RWPE1 (cell line): Measurements from ENCODE around the gene LYG2.
"Not testable (repeated sequence)": the region's sequence is repeated elsewhere in the genome, so short reads cannot be mapped to it uniquely, and the experiment has no call there.

Source experiments
- CTCF ChIA-PET: fragments of 350-600 bp; sonication (Branson Sonifier 250); formaldehyde crosslinking; extraction: SDS; loops from one replicate; lab custom pipeline; 2021; lab: Yijun Ruan, JAX
- POLR2A ChIA-PET: fragments of 400-600 bp; formaldehyde crosslinking; extraction: SDS; loops from one replicate; lab custom pipeline; 2020; ENCODE audit warnings: antibody characterized with exemption; ENCODE audit not compliant: low non-redundant PET; lab: Yijun Ruan, JAX
- DNase-seq: peaks from one replicate; pipeline ENCODE4 v3.0.0; 2012; ENCODE audit warnings: low spot score
- H3K27ac ChIP-seq: fragments of 450-650 bp; 2 replicates; pipeline ENCODE4 v1.5.1; 2017
- CTCF ChIP-seq: fragments of 450-650 bp; conservative IDR thresholded peaks from 2 replicates; pipeline ENCODE4 v1.5.1; 2017; ENCODE audit warnings: low read depth, mild to moderate bottlenecking

The LYG2 gene

GRCh38 chr2:99205491-99205890 is 50.0 kb downstream of the LYG2 start:
- DNase-seq: no peak
- TF ChIP-seq CTCF: no peak
- ChIA-PET POLR2A (no interaction called here), CTCF (no interaction called here)
- no peak overlapping the region for H3K27ac ChIP-seq

- no peak for TF ChIP-seq CTCF
- no peak for DNase-seq
- ChIA-PET CTCF (interaction anchor here (0.6 to 0.7 kb wide), 2 partner anchors 23 to 567 kb away, joined by 3 to 5 read pairs; no protein-coding TSS in a partner anchor), POLR2A (no interaction called here)
- no peak overlapping the region for H3K27ac ChIP-seq
Observed at GRCh38 chr2:99201959-99202678, 53.3 kb downstream of the LYG2 start.

- ChIA-PET POLR2A (no interaction called here), CTCF (interaction anchor here (0.6 kb wide), 2 partner anchors 64 to 1053 kb away, joined by 3 to 4 read pairs; no protein-coding TSS in a partner anchor)
- no peak for TF ChIP-seq CTCF
- no peak for DNase-seq
- no peak overlapping the region for H3K27ac ChIP-seq
Observed at GRCh38 chr2:99200076-99200800, 55.2 kb downstream of the LYG2 start.

GRCh38 chr2:99198103-99198841 is 57.2 kb downstream of the LYG2 start:
- CTCF ChIA-PET: no interaction called here
- POLR2A ChIA-PET: no interaction called here
- no peak overlapping the region for H3K27ac ChIP-seq
- DNase-seq: no peak
- TF ChIP-seq CTCF: no peak

- DNase-seq, H3K27ac ChIP-seq, POLR2A ChIA-PET, CTCF ChIA-PET: not testable (repeated sequence)
Observed at GRCh38 chr2:99192364-99192763, 63.1 kb downstream of the LYG2 start.
